HepG2 (cell line): ENCODE measurements around the gene ING5. TPM values are rescaled to one million over a fixed set of nuclear protein-coding genes. Genes with fewer than 3 reads are reported as not detected.

Experiments
- ADNP ChIP-seq: sonication (generic); formaldehyde crosslinking; IDR thresholded peaks from 2 replicates; pipeline ENCODE4 v1.4.0; 2020; ENCODE audit warnings: missing genetic modification reagents
- ATAD3A ChIP-seq: sonication (generic); formaldehyde crosslinking; IDR thresholded peaks from 2 replicates; pipeline ENCODE4 v1.4.0; 2020; ENCODE audit warnings: missing genetic modification reagents
- CCDC6 ChIP-seq: sonication (generic); formaldehyde crosslinking; IDR thresholded peaks from 2 replicates; pipeline ENCODE4 v1.8.1; 2022; ENCODE audit warnings: mild to moderate bottlenecking, missing genetic modification reagents, moderate library complexity
- HNRNPL ChIP-seq: fragments of 200-400 bp; formaldehyde crosslinking; IDR thresholded peaks from 2 replicates; pipeline ENCODE4 v1.6.1; 2017; ENCODE audit warnings: mild to moderate bottlenecking, low read depth, low read length
- JDP2 ChIP-seq: sonication (generic); formaldehyde crosslinking; IDR thresholded peaks from 2 replicates; pipeline ENCODE4 v1.8.1; 2022; ENCODE audit warnings: missing genetic modification reagents, borderline replicate concordance
- PRPF4 ChIP-seq: fragments of 200-400 bp; formaldehyde crosslinking; IDR thresholded peaks from 2 replicates; pipeline ENCODE4 v1.6.1; 2016; ENCODE audit warnings: low read length, low read depth; ENCODE audit not compliant: poor library complexity, severe bottlenecking
- PTBP1 ChIP-seq: fragments of 200-400 bp; formaldehyde crosslinking; IDR thresholded peaks from 2 replicates; pipeline ENCODE4 v1.6.1; 2018; ENCODE audit warnings: low read length, low read depth; ENCODE audit not compliant: poor library complexity, severe bottlenecking
- RFX5 ChIP-seq: IDR thresholded peaks from 2 replicates; pipeline ENCODE4 v1.6.1; 2011; ENCODE audit warnings: low read depth, low read length, improper control_type of control experiment
- SAFB2 ChIP-seq: sonication (generic); formaldehyde crosslinking; IDR thresholded peaks from 2 replicates; pipeline ENCODE4 v1.5.1; 2020; ENCODE audit warnings: missing genetic modification reagents, low read depth, mild to moderate bottlenecking, borderline replicate concordance
- ZBTB1 ChIP-seq: sonication (generic); formaldehyde crosslinking; IDR thresholded peaks from 2 replicates; pipeline ENCODE4 v1.4.0; 2020; ENCODE audit warnings: missing genetic modification reagents, borderline replicate concordance
- ZNF12 ChIP-seq: sonication (generic); formaldehyde crosslinking; IDR thresholded peaks from 2 replicates; pipeline ENCODE4 v1.5.0; 2020; ENCODE audit warnings: missing genetic modification reagents
- ZNF3 ChIP-seq: IDR thresholded peaks from 2 replicates; pipeline ENCODE4 v1.7.0; 2017; ENCODE audit warnings: inconsistent platforms
- ZNF333 ChIP-seq: sonication (generic); formaldehyde crosslinking; IDR thresholded peaks from 2 replicates; pipeline ENCODE4 v1.4.0; 2020; ENCODE audit warnings: mild to moderate bottlenecking, missing genetic modification reagents, borderline replicate concordance
- ZNF484 ChIP-seq: sonication (generic); formaldehyde crosslinking; IDR thresholded peaks from 2 replicates; pipeline ENCODE4 v1.5.1; 2020; ENCODE audit warnings: mild to moderate bottlenecking, low read depth, missing genetic modification reagents, borderline replicate concordance
- ZNF543 ChIP-seq: sonication (generic); formaldehyde crosslinking; IDR thresholded peaks from 2 replicates; pipeline ENCODE4 v1.4.0; 2020; ENCODE audit warnings: mild to moderate bottlenecking, missing genetic modification reagents
- ZNF776 ChIP-seq: sonication (generic); formaldehyde crosslinking; IDR thresholded peaks from 2 replicates; pipeline ENCODE4 v1.4.0; 2020; ENCODE audit warnings: mild to moderate bottlenecking, missing genetic modification reagents
- ZNF781 ChIP-seq: sonication (generic); formaldehyde crosslinking; IDR thresholded peaks from 2 replicates; pipeline ENCODE4 v1.5.1; 2020; ENCODE audit warnings: borderline replicate concordance, mild to moderate bottlenecking, missing genetic modification reagents; ENCODE audit errors: not compliant biosample characterization
- polyA plus RNA-seq, 8 experiments: library from polyadenylated mRNA; depleted of rRNA in 3 of 8; stranded (reverse) in 7 of 8; unstranded in 1 of 8; fragments of >200 nt; fragmentation: Illumina TruSeq in 4 of 8; extraction: Trizol in 4 of 8; gene quantifications; 2 replicates each; pipeline versions ENCODE4 v1.2.1 to v1.2.3, GENCODE V29; 2011 to 2016; ENCODE audit warnings: low read depth in 4 of 8, missing spikeins in 1 of 8, mixed read lengths in 1 of 8; ENCODE audit not compliant: insufficient read depth in 1 of 8
- total RNA-seq, 5 experiments: library from RNA; depleted of rRNA; stranded (reverse); fragments of >200 nt; fragmentation: Illumina TruSeq; extraction: Trizol; gene quantifications; 2 replicates each; pipeline ENCODE4 v1.2.3, GENCODE V29; 2016; ENCODE audit warnings: low read depth in 1 of 5
- TF ChIP-seq, protein P1 (sequence below): sonication (generic); formaldehyde crosslinking; IDR thresholded peaks from 2 replicates; pipeline ENCODE4 v1.5.0; 2020; ENCODE audit warnings: mild to moderate bottlenecking, missing genetic modification reagents, borderline replicate concordance
- TF ChIP-seq, protein P2 (sequence below): IDR thresholded peaks from 2 replicates; pipeline ENCODE4 v1.6.1; 2016; ENCODE audit warnings: low read depth, borderline replicate concordance
- TF ChIP-seq, protein P3 (sequence below): sonication (generic); formaldehyde crosslinking; IDR thresholded peaks from 2 replicates; pipeline ENCODE4 v1.4.0; 2020; ENCODE audit warnings: missing genetic modification reagents
- TF ChIP-seq, protein P4 (sequence below): sonication (generic); formaldehyde crosslinking; IDR thresholded peaks from 2 replicates; pipeline ENCODE4 v1.5.0; 2020; ENCODE audit warnings: mild to moderate bottlenecking, missing genetic modification reagents

ING5 gene
- total and polyA plus RNA-seq, 2 of the 13 experiments (the other 11 are each of a cell fraction or from before 2014, with no cell fraction given) = 61.9 to 71.9 TPM

DNA sequence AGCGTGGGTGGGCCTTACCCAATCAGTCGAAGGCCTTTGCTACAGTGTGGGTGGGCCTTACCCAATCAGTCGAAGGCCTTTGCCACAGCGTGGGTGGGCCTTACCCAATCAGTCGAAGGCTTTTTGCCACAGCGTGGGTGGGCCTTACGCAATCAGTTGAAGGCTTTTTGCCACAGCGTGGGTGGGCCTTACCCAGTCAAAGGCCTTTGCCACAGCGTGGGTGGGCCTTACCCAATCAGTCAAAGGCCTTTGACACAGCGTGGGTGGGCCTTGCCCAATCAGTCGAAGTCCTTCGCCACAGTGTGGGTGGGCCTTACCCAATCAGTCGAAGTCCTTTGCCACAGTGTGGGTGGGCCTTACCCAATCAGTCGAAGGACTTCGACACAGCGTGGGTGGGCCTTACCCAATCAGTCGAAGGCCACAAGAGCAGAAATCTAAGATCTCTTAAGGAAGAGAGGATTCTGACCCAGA is 58.5 kb downstream of the ING5 start (continued):
- TF ChIP-seq, protein P1, sequence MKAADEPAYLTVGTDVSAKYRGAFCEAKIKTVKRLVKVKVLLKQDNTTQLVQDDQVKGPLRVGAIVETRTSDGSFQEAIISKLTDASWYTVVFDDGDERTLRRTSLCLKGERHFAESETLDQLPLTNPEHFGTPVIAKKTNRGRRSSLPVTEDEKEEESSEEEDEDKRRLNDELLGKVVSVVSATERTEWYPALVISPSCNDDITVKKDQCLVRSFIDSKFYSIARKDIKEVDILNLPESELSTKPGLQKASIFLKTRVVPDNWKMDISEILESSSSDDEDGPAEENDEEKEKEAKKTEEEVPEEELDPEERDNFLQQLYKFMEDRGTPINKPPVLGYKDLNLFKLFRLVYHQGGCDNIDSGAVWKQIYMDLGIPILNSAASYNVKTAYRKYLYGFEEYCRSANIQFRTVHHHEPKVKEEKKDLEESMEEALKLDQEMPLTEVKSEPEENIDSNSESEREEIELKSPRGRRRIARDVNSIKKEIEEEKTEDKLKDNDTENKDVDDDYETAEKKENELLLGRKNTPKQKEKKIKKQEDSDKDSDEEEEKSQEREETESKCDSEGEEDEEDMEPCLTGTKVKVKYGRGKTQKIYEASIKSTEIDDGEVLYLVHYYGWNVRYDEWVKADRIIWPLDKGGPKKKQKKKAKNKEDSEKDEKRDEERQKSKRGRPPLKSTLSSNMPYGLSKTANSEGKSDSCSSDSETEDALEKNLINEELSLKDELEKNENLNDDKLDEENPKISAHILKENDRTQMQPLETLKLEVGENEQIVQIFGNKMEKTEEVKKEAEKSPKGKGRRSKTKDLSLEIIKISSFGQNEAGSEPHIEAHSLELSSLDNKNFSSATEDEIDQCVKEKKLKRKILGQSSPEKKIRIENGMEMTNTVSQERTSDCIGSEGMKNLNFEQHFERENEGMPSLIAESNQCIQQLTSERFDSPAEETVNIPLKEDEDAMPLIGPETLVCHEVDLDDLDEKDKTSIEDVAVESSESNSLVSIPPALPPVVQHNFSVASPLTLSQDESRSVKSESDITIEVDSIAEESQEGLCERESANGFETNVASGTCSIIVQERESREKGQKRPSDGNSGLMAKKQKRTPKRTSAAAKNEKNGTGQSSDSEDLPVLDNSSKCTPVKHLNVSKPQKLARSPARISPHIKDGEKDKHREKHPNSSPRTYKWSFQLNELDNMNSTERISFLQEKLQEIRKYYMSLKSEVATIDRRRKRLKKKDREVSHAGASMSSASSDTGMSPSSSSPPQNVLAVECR (CRISPR knock-in tag) = 0 out of 2 replicates have a peak, but pooled peaks have one; percentile 37
- TF ChIP-seq PRPF4 (no peak), CCDC6 (no peak), ZNF776 (no peak), HNRNPL (0 out of 2 replicates have a peak, but pooled peaks have one; percentile 25), ZNF3 (CRISPR knock-in tag) (peak; percentile 58; the same call in 1 of the 2 replicates), SAFB2 (CRISPR knock-in tag) (no peak), ZNF781 (CRISPR knock-in tag) (no peak), ZNF333 (CRISPR knock-in tag) (no peak), ATAD3A (CRISPR knock-in tag) (peak; percentile 16; the same call in 1 of the 2 replicates), JDP2 (no peak), ZBTB1 (CRISPR knock-in tag) (no peak), ZNF543 (CRISPR knock-in tag) (no peak), ZNF484 (CRISPR knock-in tag) (no peak), ZNF12 (CRISPR knock-in tag) (no peak), RFX5 (no peak), PTBP1 (no peak), ADNP (CRISPR knock-in tag) (0 out of 2 replicates have a peak, but pooled peaks have one; percentile 71)
- TF ChIP-seq, protein P2, sequence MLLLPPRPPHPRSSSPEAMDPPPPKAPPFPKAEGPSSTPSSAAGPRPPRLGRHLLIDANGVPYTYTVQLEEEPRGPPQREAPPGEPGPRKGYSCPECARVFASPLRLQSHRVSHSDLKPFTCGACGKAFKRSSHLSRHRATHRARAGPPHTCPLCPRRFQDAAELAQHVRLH (CRISPR knock-in tag) = no peak
- TF ChIP-seq, protein P3, sequence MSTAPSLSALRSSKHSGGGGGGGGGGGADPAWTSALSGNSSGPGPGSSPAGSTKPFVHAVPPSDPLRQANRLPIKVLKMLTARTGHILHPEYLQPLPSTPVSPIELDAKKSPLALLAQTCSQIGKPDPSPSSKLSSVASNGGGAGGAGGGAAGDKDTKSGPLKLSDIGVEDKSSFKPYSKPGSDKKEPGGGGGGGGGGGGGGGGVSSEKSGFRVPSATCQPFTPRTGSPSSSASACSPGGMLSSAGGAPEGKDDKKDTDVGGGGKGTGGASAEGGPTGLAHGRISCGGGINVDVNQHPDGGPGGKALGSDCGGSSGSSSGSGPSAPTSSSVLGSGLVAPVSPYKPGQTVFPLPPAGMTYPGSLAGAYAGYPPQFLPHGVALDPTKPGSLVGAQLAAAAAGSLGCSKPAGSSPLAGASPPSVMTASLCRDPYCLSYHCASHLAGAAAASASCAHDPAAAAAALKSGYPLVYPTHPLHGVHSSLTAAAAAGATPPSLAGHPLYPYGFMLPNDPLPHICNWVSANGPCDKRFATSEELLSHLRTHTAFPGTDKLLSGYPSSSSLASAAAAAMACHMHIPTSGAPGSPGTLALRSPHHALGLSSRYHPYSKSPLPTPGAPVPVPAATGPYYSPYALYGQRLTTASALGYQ (CRISPR knock-in tag) = no peak
- TF ChIP-seq, protein P4, sequence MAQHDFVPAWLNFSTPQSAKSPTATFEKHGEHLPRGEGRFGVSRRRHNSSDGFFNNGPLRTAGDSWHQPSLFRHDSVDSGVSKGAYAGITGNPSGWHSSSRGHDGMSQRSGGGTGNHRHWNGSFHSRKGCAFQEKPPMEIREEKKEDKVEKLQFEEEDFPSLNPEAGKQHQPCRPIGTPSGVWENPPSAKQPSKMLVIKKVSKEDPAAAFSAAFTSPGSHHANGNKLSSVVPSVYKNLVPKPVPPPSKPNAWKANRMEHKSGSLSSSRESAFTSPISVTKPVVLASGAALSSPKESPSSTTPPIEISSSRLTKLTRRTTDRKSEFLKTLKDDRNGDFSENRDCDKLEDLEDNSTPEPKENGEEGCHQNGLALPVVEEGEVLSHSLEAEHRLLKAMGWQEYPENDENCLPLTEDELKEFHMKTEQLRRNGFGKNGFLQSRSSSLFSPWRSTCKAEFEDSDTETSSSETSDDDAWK (CRISPR knock-in tag) = no peak
